Stimulated activated naive B cell treated with anti-CD40 and anti-IgM and Interleukin-4, amounts not matched to agents 10 μg/mL and 1 μg/mL and 100 μg/mL, for 72 hours (primary cell): ENCODE data around the gene PAX5.
A peak's percentile ranks its signal among the peaks of the same experiment; 100 is the strongest.

ENCODE experiments used
- ATAC-seq, 2 donors: fragments of 150-1000 bp; cut with Tn5 transposase; replicated peaks; 2 replicates each; pipeline ENCODE4 v1.10.0; 2021; ENCODE audit warnings: moderate library complexity in 1 of 2
- DNase-seq: peaks from one replicate; pipeline ENCODE4 v3.0.0; 2021
- H3K27ac Mint-ChIP-seq: one replicate; pipeline ENCODE4 v1.8.0; 2022; ENCODE audit warnings: mild to moderate bottlenecking, mixed read lengths
- H3K27me3 Mint-ChIP-seq, 2 donors: one replicate each; pipeline ENCODE4 v1.8.0; 2022; ENCODE audit warnings: mixed read lengths in 2 of 2
- H3K36me3 Mint-ChIP-seq, 2 donors: one replicate each; pipeline ENCODE4 v1.8.0; 2022; ENCODE audit warnings: mixed read lengths in 2 of 2, mild to moderate bottlenecking in 1 of 2
- H3K4me1 Mint-ChIP-seq, 2 donors: one replicate each; pipeline ENCODE4 v1.8.0; 2022; ENCODE audit warnings: mixed read lengths in 2 of 2, mild to moderate bottlenecking in 1 of 2
- H3K4me3 Mint-ChIP-seq, 2 donors: one replicate each; pipeline ENCODE4 v1.8.0; 2022; ENCODE audit warnings: mild to moderate bottlenecking in 2 of 2, mixed read lengths in 2 of 2, moderate library complexity in 1 of 2
- H3K9me3 Mint-ChIP-seq, 2 donors: one replicate each; pipeline ENCODE4 v1.8.0; 2022; ENCODE audit warnings: mixed read lengths in 2 of 2, mild to moderate bottlenecking in 1 of 2

Gene PAX5

GRCh38 chr9:36980148-36980974, 53.7 kb downstream of the PAX5 start:
- Mint-ChIP-seq H3K4me1 (peaks cover 67 to 91% of the 10 kb centered on the region in 2 donors), H3K27me3 (no peaks in the 10 kb centered on the region), H3K9me3 (no peaks in the 10 kb centered on the region), H3K27ac (peak overlapping the region; percentile 92), H3K4me3 (no peak overlapping the region), H3K36me3 (peaks cover 40 to 74% of the 10 kb centered on the region in 2 donors)
- no peak for DNase-seq
- peak; percentile 47 to 53 for ATAC-seq

GRCh38 chr9:36976371-36977030, 57.6 kb downstream of the PAX5 start:
- Mint-ChIP-seq H3K4me3 (no peak overlapping the region), H3K27me3 (no peaks in the 10 kb centered on the region), H3K36me3 (peaks cover 41 to 74% of the 10 kb centered on the region in 2 donors), H3K4me1 (peaks cover 57 to 89% of the 10 kb centered on the region in 2 donors), H3K9me3 (no peaks in the 10 kb centered on the region), H3K27ac (peak overlapping the region; percentile 87)
- no peak for ATAC-seq
- no peak for DNase-seq

- peaks cover 48 to 73% of the 10 kb centered on the region in 2 donors for H3K36me3 Mint-ChIP-seq
- no peaks in the 10 kb centered on the region for H3K9me3 Mint-ChIP-seq
- no peaks in the 10 kb centered on the region for H3K27me3 Mint-ChIP-seq
- H3K27ac Mint-ChIP-seq, result peak overlapping the region; percentile 78
- H3K4me1 Mint-ChIP-seq, result peaks cover 54 to 89% of the 10 kb centered on the region in 2 donors
- ATAC-seq (no peak), DNase-seq (no peak)
- H3K4me3 Mint-ChIP-seq, result no peak overlapping the region
These were observed 59.3 kb downstream of the PAX5 start for GRCh38 chr9:36974731-36975130.

- H3K36me3 Mint-ChIP-seq, result peaks cover 52 to 74% of the 10 kb centered on the region in 2 donors
- no peak for ATAC-seq
- peaks cover 61 to 93% of the 10 kb centered on the region in 2 donors for H3K4me1 Mint-ChIP-seq
- H3K27me3 Mint-ChIP-seq, result no peaks in the 10 kb centered on the region
- H3K4me3 Mint-ChIP-seq, result no peak overlapping the region
- DNase-seq, result no peak
- H3K9me3 Mint-ChIP-seq, result no peaks in the 10 kb centered on the region
- H3K27ac Mint-ChIP-seq, result peak overlapping the region; percentile 91
These were observed 62.1 kb downstream of the PAX5 start for GRCh38 chr9:36971935-36972488.

GRCh38 chr9:36970007-36970888, 63.8 kb downstream of the PAX5 start:
- DNase-seq (no peak), ATAC-seq (no peak)
- Mint-ChIP-seq H3K9me3 (no peaks in the 10 kb centered on the region), H3K4me3 (peak overlapping the region in 1 of 2 donors; percentile 33), H3K4me1 (peaks cover 52 to 95% of the 10 kb centered on the region in 2 donors), H3K36me3 (peaks cover 57 to 77% of the 10 kb centered on the region in 2 donors), H3K27ac (peak overlapping the region; percentile 93), H3K27me3 (no peaks in the 10 kb centered on the region)

- Mint-ChIP-seq H3K27me3 (no peaks in the 10 kb centered on the region), H3K4me1 (peaks cover 44 to 94% of the 10 kb centered on the region in 2 donors), H3K4me3 (peak overlapping the region; percentile 43 to 46), H3K27ac (peak overlapping the region; percentile 93), H3K9me3 (no peaks in the 10 kb centered on the region), H3K36me3 (peaks cover 56 to 76% of the 10 kb centered on the region in 2 donors)
- ATAC-seq (peak in 1 of 2 donors; percentile 2), DNase-seq (no peak)
These were observed 64.8 kb downstream of the PAX5 start for GRCh38 chr9:36969216-36969771.

GRCh38 chr9:36968574-36969215, 65.4 kb downstream of the PAX5 start:
- H3K27ac Mint-ChIP-seq, result peak overlapping the region; percentile 93
- no peaks in the 10 kb centered on the region for H3K9me3 Mint-ChIP-seq
- peaks cover 58 to 76% of the 10 kb centered on the region in 2 donors for H3K36me3 Mint-ChIP-seq
- no peaks in the 10 kb centered on the region for H3K27me3 Mint-ChIP-seq
- ATAC-seq (peak; percentile 89), DNase-seq (peak; percentile 49)
- peak overlapping the region; percentile 43 to 46 for H3K4me3 Mint-ChIP-seq
- peaks cover 43 to 95% of the 10 kb centered on the region in 2 donors for H3K4me1 Mint-ChIP-seq

GRCh38 chr9:36967997-36968396, 66.1 kb downstream of the PAX5 start:
- DNase-seq, result no peak
- peak overlapping the region; percentile 93 for H3K27ac Mint-ChIP-seq
- H3K4me1 Mint-ChIP-seq, result peaks cover 47 to 95% of the 10 kb centered on the region in 2 donors
- H3K4me3 Mint-ChIP-seq, result no peak overlapping the region
- H3K27me3 Mint-ChIP-seq, result no peaks in the 10 kb centered on the region
- no peaks in the 10 kb centered on the region for H3K9me3 Mint-ChIP-seq
- peaks cover 64 to 80% of the 10 kb centered on the region in 2 donors for H3K36me3 Mint-ChIP-seq
- ATAC-seq, result peak; percentile 34 to 37

- DNase-seq, result no peak
- Mint-ChIP-seq H3K4me3 (peak overlapping the region in 1 of 2 donors; percentile 17), H3K9me3 (no peaks in the 10 kb centered on the region), H3K27ac (peak overlapping the region; percentile 92), H3K4me1 (peaks cover 46 to 92% of the 10 kb centered on the region in 2 donors), H3K27me3 (no peaks in the 10 kb centered on the region), H3K36me3 (peaks cover 62 to 82% of the 10 kb centered on the region in 2 donors)
- ATAC-seq, result no peak
These were observed 67.5 kb downstream of the PAX5 start for GRCh38 chr9:36966371-36967097.

- H3K4me3 Mint-ChIP-seq, result no peak overlapping the region
- peak overlapping the region; percentile 77 for H3K27ac Mint-ChIP-seq
- DNase-seq, result no peak
- ATAC-seq, result no peak
- peaks cover 41 to 92% of the 10 kb centered on the region in 2 donors for H3K4me1 Mint-ChIP-seq
- H3K36me3 Mint-ChIP-seq, result peaks cover 64 to 83% of the 10 kb centered on the region in 2 donors
- H3K9me3 Mint-ChIP-seq, result no peaks in the 10 kb centered on the region
- no peaks in the 10 kb centered on the region for H3K27me3 Mint-ChIP-seq
These were observed 69.3 kb downstream of the PAX5 start for GRCh38 chr9:36964791-36965190.

- ATAC-seq (no peak), DNase-seq (no peak)
- Mint-ChIP-seq H3K9me3 (peaks cover 0 to 2% of the 10 kb centered on the region in 2 donors), H3K4me1 (peaks cover 38 to 92% of the 10 kb centered on the region in 2 donors), H3K27me3 (no peaks in the 10 kb centered on the region), H3K4me3 (peak overlapping the region; percentile 17 to 53), H3K36me3 (peaks cover 64 to 85% of the 10 kb centered on the region in 2 donors), H3K27ac (peak overlapping the region; percentile 87)
These were observed 70.7 kb downstream of the PAX5 start for GRCh38 chr9:36963346-36963745.

- Mint-ChIP-seq H3K36me3 (peaks cover 70 to 91% of the 10 kb centered on the region in 2 donors), H3K27ac (peak overlapping the region; percentile 87), H3K27me3 (no peaks in the 10 kb centered on the region), H3K4me3 (no peak overlapping the region), H3K4me1 (peaks cover 39 to 92% of the 10 kb centered on the region in 2 donors), H3K9me3 (peaks cover 0 to 2% of the 10 kb centered on the region in 2 donors)
- ATAC-seq (no peak), DNase-seq (no peak)
These were observed 71.4 kb downstream of the PAX5 start for GRCh38 chr9:36962691-36963090.
